Activated effector memory CD4-positive, alpha-beta T cell treated with anti-CD3 and anti-CD28 coated beads, Interleukin-2, amount 50 U/mL, for 16 hours (primary cell): Measurements from ENCODE around the gene NEUROG3.

ENCODE experiments used
- DNase-seq: peaks from one replicate; pipeline ENCODE4 v3.0.0-alpha.2; 2020

Gene NEUROG3, protein sequence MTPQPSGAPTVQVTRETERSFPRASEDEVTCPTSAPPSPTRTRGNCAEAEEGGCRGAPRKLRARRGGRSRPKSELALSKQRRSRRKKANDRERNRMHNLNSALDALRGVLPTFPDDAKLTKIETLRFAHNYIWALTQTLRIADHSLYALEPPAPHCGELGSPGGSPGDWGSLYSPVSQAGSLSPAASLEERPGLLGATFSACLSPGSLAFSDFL

DNA sequence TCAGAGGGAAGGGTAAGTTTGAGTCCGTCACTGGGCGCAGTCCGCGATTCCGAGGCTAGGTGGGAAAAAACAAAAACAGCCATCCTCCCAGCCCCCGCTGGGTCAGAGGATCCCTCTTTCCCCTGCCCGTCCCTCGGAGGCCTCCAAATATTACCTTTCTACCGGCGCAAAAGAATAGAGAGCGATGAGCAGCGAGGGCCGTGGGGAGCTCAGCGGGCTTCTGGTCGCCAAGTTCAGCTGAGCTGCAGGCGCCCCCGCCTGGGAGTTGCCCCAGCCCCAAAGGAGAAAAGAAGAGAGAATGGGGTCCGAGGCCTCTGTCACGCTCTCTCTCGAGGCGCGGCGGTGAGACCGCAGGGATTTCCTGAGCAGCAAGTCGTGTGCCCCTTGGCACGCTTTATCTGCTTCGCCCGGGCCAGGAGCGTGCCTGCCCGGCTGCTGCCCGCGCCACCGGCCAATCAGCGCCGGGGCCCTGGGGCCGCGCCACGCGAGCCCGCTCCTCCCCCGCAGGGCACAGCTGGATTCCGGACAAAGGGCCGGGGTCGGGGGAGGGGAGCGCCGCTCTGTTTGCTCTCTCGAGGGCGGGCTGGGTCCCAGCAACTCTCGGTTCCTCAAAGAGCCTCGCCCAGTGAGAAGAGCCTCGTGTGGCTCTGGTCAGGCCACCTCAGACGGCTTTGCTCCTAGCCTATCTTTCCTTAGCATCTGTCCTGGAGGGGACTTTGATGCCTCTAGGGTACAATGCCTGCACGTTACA lies at the start of gene NEUROG3:
TSS of gene NEUROG3 (minus strand) at position 367 of the 751 bp plus-strand sequence. CDS start 379 bp downstream, outside the sequence.
- no peak for DNase-seq

DNA sequence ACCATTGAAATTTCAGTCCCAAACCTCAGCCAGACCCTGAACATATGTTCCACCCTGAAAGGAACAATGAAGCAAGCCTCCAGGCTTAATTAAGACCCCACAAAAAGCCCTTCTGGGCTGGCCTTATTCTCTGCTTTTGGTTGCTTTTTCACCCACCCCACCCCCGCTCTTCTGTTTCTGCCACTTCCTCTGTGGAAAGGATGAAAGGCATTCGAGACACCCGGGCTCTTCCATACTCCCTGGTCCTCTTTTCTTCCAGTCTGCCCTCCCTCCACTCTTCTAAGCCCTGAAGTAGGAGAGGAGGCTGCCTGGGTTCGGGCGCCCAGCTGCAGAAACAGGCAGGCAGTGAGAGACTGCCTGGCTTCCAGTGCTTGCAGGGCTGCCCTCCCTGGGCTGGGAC lies 47.4 kb upstream of the NEUROG3 start:
- no peak for DNase-seq

DNA sequence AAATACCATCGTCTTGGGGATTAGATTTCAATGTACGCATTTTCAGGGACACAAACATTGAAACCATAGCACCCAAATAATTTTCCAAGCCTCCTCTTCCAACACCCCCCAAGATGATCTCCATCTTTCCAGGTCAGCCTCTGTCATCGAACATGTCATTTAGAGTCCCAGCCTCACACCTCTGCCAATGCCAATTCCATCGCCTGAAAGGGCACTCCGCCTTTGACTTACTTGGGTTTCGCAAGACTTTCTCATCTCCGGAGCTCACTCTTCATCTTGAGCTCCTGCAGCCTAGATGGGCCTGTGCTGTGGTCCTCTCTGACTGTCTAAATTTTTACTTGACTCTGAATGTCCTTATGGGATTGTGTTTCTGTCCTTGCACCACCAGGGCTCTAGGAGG lies 46.4 kb upstream of the NEUROG3 start:
- no peak for DNase-seq

DNA sequence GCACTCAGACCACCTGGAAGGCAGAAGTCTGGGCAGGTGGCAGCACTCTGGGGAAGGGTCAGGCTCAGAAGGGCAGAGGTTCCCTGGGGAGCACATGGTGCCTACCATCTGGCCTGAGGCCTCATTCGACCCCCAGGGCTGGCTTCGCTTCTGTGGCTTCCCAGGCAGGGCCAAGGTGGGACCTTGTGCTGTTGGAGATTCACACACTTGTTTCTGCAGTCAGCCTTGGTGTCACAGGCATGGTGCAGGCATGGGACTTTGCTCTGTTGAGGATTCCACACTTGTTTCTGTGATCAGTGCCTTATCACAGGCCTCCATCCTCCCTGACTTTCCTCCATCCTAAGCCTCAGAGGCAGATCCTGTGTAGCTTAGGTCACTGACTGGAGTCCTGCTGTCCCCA lies 45.5 kb upstream of the NEUROG3 start:
- no peak for DNase-seq

DNA sequence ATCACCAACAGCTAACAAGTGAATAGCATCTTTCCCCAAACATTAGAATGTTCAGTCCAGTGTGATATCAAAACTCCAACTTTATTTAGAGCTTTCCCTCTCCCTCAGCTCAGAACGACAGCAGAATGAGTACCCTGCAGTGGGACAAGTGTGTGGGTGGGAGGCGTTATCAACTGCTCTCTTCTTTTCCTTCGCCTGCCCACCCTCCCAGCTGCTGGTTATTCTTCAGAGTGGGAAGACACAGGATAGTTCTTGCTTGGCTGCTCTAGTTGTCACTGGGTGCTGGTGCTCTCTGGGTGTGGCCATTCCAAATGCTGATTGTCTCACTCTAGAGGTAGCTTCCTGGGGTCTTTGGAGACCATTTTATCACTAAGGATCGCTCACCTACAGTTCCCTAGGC lies 43.1 kb upstream of the NEUROG3 start:
- no peak for DNase-seq

DNA sequence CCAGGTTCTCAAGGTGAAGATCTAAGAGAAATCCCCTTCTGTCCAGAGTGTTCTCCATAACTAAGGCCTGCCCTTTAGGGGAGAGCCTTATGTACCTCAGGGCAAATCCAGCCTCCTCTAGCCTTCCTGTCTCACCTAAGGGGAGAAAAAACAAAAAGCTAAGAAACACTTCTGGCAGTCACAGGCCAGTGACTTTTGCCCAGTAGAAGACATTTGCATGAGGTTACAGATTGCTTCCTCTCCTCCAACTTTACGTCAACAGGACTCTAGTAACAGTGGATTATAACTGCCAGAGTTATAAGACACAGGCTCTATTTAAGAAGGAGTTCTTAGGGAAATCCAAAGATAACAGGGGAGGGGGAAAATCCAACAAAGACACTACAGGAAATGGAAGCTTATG lies 40.9 kb upstream of the NEUROG3 start:
- no peak for DNase-seq

DNA sequence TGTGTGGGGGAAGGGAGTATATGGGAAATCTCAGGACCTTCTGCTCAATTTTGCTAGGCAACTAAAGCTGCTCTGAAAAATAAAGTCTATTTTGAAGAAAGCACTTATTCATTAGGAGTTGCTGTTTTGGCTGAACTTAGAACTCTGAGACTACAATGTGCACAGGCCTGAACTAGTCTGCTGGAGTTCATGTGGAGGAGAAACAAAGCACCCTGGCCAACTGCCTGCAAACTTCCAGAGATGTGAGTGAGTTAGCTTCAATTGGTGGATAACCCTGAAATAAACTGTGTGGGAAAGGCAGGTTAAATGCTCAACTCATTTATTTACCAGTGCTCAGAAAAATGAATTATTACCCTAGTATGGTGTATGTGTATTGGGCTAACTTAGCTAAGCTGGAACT lies 39.5 kb upstream of the NEUROG3 start:
- no peak for DNase-seq

DNA sequence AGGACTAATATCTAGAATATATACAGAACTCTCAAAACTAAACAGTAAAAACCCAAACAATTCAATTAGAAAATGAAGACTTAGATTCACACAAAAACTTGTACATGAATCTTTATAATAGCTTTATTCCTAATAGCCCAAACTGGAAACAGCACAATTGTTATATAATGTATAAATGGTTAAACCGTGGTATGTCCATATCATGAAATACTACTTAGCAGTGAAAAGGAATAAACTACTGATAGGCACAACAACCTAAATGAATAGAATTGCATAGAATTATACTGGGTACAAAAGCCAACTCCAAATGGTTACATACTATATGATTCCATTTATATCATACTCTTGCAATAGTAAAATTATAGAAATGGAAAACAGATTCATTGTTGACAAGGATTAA lies 35.9 kb upstream of the NEUROG3 start:
- no peak for DNase-seq

DNA sequence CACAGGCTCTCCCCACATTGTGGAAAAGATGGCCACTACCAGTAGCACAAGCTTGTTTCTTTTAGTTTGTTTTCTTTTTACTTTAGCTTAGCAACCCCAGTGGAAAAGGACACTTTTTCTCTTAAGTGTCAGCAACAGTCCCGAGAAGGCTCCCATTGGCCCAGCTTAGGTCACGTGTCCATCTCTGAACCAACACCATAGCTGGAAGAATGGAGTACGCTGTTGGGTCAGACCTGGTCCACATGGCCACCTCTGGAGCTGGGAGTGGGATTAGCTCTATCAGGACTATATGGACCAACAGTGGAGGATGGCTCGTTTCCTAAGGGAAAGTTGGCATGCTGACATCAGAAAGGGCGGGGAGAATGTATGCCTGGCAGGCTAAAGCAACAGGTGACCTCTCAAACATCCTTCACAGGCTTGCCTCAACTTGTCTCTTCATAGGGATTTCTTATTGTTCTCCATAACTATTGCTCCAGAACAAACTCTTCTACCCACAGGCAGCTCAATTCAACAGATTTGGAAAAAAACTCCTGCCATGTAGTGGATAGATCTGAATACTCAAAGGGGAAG lies 27.6 kb upstream of the NEUROG3 start:
- DNase-seq = no peak

DNA sequence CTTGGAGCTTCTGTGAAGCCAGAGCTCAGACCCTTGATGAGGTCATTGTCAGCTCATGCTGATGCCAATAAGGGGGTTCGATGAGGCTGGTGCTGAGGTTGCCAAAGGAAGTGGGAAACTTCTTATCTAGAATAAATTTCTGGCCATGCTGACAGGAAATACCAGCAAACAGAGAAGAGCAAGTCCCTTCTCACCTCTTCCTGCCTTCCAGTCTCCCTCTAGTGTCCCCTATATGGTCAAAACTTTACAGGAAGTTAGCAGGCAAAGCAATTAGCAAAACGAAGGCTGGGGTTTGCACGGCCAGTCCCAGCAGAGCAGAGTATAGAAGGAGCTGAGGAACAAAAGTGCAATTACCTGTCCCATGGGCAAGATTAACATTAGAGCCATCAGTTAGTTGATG lies 15.1 kb upstream of the NEUROG3 start:
- DNase-seq = no peak

DNA sequence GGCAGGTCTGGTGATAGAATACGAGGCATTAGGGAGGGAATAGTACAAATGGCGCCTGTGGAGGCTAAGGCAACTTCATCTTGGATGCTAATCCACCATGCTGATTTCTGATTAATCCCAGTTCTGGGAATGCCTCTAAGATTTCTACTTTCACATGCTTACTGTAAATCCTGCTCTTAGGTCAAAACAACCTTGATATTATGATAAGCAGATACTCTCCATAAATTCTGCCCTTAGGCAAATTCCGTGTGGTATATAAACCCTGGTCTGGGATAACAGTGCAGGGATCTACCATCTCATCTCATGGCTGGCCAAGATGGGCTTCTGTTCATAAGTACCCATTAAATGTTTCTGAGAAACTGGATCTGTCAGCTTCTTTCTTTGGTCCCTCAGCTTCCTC lies 11.4 kb upstream of the NEUROG3 start:
- no peak for DNase-seq

DNA sequence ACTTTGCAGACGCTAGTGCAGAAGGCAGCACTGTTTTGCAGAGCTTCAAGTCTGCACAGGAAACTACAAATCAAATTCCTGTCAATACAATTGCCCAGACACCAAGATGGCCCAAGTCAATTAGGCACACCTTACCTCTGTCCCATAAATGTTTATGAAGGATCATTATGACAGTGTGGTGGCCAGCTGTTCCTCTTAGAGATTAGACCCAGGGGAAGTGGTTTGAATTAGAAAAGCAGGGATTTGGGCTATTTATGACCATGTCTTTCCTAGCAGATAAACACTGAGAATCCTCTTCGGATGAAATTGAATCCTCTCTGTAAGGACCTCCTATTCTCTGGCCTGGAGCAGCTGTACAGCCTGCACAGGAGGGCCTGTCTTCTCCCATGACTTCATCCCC lies 9.9 kb upstream of the NEUROG3 start:
- no peak for DNase-seq

DNA sequence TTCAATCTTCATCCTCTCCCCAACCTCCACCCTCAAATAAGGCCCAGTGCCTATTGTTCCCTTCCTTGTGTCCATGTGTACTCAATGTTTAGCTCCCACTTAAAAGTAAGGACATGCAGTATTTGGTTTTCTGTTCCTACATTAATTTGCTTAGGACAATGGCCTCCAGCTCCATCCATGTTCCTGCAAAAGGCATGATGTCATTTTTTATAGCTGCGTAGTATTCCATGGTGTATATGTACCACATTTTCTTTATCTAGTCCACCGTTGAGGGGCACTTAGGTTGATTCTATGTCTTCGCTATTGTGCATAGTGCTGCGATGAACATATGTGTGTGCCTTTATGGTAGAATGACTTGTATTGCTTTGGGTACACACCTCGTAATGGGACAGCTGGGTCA lies 7.2 kb upstream of the NEUROG3 start:
- no peak for DNase-seq

DNA sequence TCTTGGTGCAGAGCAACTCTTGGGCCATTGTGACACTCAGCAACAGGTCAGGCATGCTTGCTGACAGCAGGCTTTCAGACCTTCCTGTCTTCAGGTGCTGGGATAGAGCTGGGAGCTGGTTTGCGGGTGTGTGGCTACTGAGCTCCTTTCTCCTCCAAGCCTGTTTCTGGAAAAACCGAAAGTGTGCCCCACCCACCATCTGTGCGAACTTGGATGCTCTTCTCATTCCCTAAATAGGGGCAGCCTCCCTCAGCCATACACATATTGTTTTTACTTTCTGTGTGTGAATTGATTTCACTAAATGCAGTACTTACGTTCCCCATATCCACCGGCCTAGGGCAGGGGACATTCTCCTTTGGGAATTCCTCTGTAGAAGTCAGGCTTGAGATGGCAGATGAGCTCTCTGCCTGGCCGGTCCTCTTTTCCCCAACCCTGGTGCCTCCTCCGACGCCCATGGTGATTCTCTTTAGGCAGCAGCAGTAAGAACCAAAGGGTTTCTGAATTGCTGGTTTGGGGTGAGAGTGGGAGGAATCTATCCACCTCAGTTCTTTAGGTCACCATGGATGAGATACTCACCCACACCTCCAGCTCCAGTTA lies 6.3 kb upstream of the NEUROG3 start:
- no peak for DNase-seq

DNA sequence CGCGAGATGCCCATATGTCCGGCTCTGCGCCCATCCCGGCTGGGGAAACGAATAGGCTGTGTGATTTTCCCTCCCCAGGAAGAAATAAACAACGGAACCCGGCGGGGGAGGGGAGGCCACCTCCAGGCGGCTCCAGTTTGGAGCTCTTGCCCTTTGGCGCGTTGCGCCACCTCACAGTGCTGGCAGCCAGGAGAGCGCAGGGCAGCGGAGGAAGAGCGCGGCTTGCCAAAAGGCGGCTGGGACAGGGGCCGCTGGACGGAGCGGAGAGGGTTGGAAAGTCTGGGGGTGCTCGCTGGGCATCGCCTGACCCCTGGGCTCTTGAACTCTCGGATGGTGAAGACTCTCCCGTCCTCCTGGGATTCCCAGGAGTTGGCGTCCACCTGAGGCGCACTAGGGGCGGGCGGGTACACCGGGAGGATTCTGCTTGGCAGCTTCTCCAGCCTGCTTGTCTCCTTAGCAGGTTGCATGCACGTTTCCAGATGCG lies 5.3 kb upstream of the NEUROG3 start:
- DNase-seq = no peak

DNA sequence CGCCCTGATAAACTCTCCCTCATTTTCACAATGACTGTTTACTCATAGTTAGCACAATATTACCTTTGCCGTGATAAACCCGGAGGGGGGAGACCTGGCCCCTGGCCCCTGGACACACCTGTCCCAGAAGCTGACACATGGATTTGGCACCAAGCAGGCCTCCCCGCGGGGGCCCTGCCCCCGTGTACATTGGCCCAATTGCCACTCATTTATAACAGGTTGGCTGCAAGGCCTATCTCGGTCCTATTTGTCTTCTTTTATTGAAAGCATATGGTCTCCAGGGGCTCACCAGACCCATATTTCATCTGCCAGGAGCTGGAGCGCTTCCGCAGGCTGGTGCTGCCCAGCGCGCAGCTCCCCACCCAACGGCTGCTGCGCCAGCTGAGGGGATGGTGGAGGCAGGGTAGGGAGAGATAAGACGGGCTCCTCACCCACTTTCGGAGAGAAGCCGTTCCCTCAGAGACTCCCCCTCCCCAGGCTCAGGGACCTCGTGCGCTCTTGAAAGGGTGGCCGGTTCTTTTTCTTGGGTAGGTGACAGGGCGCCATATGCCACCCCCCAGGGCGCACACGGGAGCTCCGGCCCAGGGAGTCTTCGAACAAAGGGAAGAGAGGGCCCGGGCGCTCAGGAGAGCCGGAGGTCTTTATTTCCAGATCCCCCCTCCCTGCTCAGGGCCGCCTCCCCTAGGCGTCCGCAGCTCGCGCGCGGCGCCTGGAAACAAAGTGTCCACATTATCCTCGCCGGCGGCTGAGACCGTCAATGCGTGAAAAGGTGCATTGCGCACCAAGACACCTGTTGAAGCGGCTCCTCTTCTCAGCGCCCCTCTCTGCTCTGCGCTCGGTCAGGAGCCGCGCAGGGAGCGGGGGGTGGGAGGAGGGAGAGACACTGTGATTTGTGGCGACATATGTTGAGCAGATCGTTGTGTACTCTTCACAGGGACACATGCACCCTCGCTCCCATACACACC lies 4.3 kb upstream of the NEUROG3 start:
- no peak for DNase-seq

DNA sequence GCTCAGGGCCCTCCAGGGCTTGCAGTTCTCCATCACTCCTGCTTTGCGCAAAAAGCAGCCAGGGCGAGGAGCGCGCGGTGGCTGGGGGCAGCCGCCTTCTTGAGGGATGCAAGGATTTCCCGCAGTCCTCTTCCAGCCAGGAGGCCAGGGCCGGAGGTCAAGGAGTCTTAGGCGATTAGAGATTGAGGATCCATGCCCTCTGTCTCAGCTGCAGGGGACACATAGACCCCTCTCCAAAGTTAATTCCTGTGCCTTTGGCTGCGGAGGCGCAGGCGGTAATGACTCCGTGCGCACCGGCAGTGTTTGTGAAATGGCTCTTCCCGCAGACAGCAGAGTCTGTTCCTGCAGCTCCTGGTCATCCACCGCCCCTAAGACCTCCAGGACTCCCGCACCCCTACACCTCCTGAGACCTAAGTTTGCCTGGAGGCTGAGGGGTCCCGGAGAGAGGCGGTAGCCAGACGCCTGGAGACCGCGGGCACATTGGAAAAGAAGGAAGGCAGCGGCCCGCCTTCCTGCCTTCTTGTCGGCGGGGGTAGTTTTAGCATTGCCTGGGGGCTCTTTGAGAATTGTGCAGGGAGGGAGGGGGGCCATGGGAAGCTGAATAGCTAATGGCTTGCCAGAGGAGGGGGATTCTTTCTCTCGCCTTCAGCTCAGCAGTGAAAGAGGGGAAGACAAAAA lies 3.3 kb upstream of the NEUROG3 start:
- DNase-seq = no peak

DNA sequence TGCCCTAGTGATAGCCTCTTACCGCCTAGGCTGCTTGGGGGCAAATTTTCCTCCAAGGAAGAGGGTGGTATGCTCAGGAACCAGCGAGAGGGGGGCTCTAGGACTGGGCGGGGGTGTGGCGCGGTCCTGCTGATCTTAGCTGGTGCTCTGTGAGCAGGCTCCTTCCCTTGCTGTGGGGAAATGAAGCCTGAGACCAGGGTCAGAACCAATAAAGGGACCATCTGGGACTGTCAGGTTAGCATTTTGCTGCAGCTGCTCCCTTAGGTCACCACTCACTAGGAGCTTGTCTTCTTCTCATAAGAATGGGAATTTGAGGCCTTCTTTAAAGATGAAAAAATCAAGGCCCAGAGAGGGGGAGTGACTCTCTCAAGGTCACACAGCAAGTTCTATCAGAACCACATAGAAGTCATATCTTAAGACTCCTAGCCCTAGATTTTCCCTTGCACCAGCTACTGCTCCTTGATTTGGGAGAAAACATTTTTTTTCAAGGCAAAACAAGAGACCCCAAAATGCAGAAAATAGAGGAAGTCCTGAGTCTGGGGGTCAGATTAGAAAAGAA lies 2.0 kb upstream of the NEUROG3 start:
- DNase-seq = no peak

DNA sequence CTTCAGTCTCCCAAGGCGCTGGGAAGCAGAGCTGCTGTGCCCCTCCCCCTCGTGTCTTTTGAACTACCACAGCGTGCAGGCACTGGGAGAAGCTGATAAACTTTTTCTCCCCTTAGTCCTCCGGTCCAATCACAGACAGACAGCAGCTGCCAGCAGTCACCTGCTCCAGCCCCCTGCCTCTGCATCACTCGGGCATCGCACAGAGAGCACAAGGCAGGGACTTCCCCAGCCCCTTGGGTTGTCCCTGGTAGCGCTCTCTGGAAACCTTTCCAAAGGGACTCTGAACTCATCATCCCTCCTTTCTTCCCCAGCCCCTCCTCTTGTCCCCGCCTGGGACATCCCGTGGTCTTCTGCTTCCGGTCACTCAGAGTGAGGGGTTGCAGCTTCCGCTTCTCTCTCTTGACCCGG lies 1.4 kb upstream of the NEUROG3 start:
- no peak for DNase-seq

DNA sequence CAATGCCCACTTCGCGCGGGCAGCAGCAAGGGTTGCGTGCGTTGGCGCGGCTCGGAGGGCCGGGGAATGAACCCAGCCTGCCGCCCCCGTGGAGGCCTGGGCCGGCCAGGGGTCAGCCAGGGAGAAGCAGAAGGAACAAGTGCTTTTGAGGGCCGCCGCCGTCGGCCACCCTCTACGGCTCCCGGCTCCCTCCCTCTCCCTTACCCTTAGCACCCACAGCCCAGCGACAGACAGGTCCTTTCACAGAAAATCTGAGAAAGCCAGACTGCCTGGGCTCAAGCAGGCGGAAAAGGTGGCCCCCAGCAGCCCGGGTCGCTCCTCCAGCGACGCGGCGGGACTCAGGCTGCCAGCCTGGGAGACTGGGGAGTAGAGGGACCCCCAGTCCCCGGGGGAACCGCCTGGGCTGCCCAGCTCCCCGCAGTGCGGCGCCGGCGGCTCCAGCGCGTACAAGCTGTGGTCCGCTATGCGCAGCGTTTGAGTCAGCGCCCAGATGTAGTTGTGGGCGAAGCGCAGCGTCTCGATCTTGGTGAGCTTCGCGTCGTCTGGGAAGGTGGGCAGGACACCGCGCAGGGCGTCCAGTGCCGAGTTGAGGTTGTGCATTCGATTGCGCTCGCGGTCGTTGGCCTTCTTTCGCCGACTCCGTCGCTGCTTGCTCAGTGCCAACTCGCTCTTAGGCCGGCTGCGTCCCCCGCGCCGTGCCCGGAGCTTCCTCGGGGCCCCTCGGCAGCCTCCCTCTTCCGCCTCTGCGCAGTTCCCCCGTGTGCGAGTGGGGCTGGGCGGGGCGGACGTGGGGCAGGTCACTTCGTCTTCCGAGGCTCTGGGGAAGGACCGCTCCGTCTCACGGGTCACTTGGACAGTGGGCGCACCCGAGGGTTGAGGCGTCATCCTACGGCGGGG lies 815 bp downstream of the NEUROG3 start:
- DNase-seq = peak; percentile 70
